ENCODE measurements around the gene KCMF1.

The KCMF1 gene

DNA sequence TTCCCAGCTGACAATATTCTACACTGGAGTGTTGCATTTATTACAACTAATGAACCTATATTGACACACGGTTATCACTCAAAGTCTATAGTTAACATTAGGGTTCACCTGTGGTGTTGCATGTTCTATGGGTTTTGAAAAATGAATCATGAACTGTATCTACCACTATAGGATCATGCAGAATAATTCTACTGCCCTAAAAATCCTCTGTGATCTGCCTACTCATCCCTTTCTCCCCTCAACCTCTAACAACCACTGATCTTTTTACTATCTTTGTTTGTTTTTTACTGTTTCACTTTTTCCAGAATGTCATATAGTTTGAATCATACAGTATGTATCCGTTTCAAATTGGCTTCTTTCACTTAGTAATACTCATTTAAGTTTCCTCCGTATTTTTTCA is 114.6 kb downstream of the KCMF1 start:
- TF ChIP-seq, protein P1, sequence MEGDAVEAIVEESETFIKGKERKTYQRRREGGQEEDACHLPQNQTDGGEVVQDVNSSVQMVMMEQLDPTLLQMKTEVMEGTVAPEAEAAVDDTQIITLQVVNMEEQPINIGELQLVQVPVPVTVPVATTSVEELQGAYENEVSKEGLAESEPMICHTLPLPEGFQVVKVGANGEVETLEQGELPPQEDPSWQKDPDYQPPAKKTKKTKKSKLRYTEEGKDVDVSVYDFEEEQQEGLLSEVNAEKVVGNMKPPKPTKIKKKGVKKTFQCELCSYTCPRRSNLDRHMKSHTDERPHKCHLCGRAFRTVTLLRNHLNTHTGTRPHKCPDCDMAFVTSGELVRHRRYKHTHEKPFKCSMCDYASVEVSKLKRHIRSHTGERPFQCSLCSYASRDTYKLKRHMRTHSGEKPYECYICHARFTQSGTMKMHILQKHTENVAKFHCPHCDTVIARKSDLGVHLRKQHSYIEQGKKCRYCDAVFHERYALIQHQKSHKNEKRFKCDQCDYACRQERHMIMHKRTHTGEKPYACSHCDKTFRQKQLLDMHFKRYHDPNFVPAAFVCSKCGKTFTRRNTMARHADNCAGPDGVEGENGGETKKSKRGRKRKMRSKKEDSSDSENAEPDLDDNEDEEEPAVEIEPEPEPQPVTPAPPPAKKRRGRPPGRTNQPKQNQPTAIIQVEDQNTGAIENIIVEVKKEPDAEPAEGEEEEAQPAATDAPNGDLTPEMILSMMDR (conservative IDR thresholded peaks at IDR 0.05; ENCODE audit: low read depth) = no peak
- H3K27ac ChIP-seq = no peak overlapping the region
- ChIA-PET CTCF (no interaction called here), POLR2A (ENCODE audit: low non-redundant PET) (no interaction called here)
- DNase-seq (ENCODE audit: low spot score) = no peak

DNA sequence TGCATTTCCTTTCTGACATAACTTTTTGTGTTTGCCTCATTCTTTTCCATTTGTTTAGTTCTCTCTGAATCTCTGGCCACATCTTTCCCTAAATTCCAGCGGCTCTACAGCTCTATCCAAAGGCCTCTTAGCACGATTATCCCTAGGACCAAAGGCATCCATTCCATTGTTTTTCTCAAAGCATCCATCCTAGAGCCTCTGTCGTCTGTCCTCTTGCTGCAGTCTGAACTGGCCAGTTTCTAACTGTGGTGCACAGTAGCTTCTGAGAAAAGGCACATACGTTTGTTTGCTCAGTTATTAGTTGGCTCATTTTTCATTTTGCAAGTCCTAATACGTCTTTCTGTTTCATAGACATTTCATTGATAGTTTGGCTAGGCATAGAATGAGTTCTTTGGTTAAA is 116.6 kb downstream of the KCMF1 start:
- POLR2A ChIA-PET (ENCODE audit: low non-redundant PET) = no interaction called here
- CTCF ChIA-PET = no interaction called here
- TF ChIP-seq, protein P1 (conservative IDR thresholded peaks at IDR 0.05; ENCODE audit: low read depth) = no peak
- H3K27ac ChIP-seq = no peak overlapping the region
- DNase-seq (ENCODE audit: low spot score) = no peak

DNA sequence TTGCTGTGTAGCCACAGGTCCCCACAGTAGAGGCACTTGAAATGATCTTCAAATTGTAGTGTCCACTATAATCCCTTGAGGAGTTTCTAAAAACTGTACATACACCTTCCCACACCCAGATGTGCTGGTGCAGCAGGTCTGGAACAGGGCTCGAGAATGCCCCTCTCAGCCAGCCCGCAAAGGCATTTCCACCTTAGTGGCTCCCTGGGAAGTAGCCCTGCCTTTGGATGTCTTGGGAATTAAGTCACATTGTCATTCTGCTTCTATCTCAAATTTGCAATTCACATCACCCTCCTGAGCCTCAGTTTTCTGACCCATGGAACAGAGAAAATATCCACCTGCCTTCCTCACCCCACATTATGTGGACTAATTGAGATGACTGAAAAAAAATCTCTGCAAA is 118.0 kb downstream of the KCMF1 start:
- ChIA-PET CTCF (no interaction called here), POLR2A (ENCODE audit: low non-redundant PET) (no interaction called here)
- no peak overlapping the region for H3K27ac ChIP-seq
- TF ChIP-seq, protein P1 (conservative IDR thresholded peaks at IDR 0.05; ENCODE audit: low read depth) = no peak
- no peak for DNase-seq (ENCODE audit: low spot score)

DNA sequence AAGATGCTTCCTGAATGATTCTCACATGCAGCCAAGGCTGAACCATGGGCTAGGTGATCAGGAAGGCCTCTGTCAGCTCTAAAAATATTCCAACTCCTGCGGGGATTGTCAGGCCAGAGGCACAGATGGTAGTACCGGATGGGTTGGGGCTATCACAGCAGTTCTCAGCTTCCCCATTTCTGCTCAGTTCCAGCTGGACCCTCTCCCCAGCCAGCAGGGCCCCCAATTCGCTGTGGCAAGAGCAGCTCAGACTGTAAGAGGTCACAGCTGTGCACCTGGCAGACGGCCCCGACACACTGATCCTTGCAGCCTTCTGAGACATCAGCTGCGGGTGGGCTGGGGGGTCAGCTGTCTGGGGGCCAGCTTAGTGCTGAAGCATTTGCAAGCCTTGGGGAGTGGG is 118.6 kb downstream of the KCMF1 start:
- CTCF ChIA-PET = no interaction called here
- H3K27ac ChIP-seq = no peak overlapping the region
- DNase-seq (ENCODE audit: low spot score) = no peak
- POLR2A ChIA-PET (ENCODE audit: low non-redundant PET) = no interaction called here
- TF ChIP-seq, protein P1 (conservative IDR thresholded peaks at IDR 0.05; ENCODE audit: low read depth) = no peak

DNA sequence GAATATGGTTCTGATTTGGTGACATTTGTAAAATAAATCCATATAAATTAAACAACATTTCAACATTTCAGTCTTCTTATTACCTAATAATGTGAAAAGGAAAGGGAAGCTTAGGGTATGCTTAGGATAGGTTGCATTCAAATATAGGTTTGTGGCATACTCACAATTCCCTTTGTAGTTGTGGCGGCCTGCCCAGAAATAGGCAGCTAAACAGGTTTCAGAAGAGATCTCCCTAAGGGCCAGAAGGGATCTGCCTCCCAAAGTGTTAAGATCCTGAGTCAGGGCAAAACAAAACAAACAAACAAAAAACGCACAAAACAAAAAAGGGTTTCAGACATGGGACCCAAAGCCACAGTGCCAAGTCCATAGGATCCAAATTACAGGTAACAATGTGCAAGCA is 120.9 kb downstream of the KCMF1 start:
- TF ChIP-seq, protein P1 (conservative IDR thresholded peaks at IDR 0.05; ENCODE audit: low read depth) = no peak
- ChIA-PET POLR2A (ENCODE audit: low non-redundant PET) (no interaction called here), CTCF (no interaction called here)
- H3K27ac ChIP-seq = no peak overlapping the region
- no peak for DNase-seq (ENCODE audit: low spot score)

DNA sequence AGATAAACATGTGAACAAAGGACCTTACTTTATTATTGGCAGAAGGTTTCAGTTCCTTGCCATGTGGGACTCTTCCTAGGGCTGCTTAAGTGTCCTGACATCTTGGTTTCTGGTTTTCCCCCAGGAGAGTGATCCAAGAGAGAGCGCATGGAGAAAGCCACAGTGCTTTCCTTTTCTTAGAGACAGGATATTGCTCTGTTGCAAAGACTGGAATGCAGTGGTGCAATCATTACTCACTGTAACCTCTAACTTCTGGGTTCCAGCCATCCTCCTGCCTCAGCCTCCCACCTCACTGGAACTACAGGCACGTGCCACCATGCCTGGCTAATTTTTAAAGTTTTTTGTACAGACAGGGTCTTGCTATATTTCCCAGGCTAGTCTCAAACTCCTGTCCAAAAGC is 124.1 kb downstream of the KCMF1 start:
- DNase-seq (ENCODE audit: low spot score) = no peak
- H3K27ac ChIP-seq = no peak overlapping the region
- ChIA-PET CTCF (interaction anchor here (0.6 kb wide), 1 partner anchor 99 kb away, joined by 3 read pairs; no protein-coding TSS in a partner anchor), POLR2A (ENCODE audit: low non-redundant PET) (no interaction called here)
- TF ChIP-seq, protein P1 (conservative IDR thresholded peaks at IDR 0.05; ENCODE audit: low read depth) = no peak

DNA sequence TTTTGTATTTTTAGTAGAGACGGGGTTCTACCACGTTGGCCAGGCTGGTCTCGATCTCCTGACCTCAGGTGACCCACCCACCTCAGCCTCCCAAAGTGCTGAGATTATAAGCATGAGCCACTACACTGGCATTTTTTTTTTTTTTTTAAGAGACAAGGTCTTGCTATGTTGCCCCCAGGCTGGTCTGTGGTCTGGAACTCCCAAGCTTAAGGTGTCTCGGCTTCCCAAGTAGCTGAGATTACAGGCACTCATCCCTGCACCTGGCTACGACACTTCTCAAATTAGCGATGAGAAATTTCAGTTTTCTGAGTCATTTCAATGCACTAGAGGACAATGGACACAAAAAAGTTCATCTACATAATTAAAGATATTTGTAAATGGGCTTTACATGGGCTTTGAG is 125.7 kb downstream of the KCMF1 start:
- H3K27ac ChIP-seq = no peak overlapping the region
- ChIA-PET POLR2A (ENCODE audit: low non-redundant PET) (no interaction called here), CTCF (no interaction called here)
- TF ChIP-seq, protein P1 (conservative IDR thresholded peaks at IDR 0.05; ENCODE audit: low read depth) = no peak
- no peak for DNase-seq (ENCODE audit: low spot score)

Data from RWPE1 (cell line).